Esophagus squamous epithelium (tissue), 5 donors: ENCODE data around the gene SLF2. TPM values are rescaled to one million over a fixed set of nuclear protein-coding genes. Genes with fewer than 3 reads are reported as not detected.
"Not testable (repeated sequence)": the region's sequence is repeated elsewhere in the genome, so short reads cannot be mapped to it uniquely, and the experiment has no call there.

Experiments
- DNase-seq: peaks from one replicate; lab custom pipeline; 2025; lab: John Stamatoyannopoulos, UW
- H3K27ac ChIP-seq, 4 donors: fragments of 200-600 bp; sonication (generic); one replicate each; pipeline ENCODE4 v1.5.1; 2016 to 2019; ENCODE audit warnings: mild to moderate bottlenecking in 1 of 4
- H3K27me3 ChIP-seq, 4 donors: fragments of 200-600 bp; sonication (generic); 1 replicate in 3 of 4; 2 replicates in 1 of 4; pipeline versions ENCODE4 v1.5.1 to v1.6.0; 2017 to 2021; ENCODE audit warnings: antibody characterized with exemption in 1 of 4
- H3K36me3 ChIP-seq, 3 donors: fragments of 200-600 bp; sonication (generic); one replicate each; pipeline ENCODE4 v1.5.1; 2016 to 2019
- H3K4me1 ChIP-seq, 3 donors: fragments of 200-600 bp; sonication (generic); one replicate each; pipeline ENCODE4 v1.5.1; 2017 to 2019
- H3K4me3 ChIP-seq, 4 donors: fragments of 200-600 bp; sonication (generic); 1 replicate in 3 of 4; 2 replicates in 1 of 4; pipeline ENCODE4 v1.5.1; 2016 to 2019; ENCODE audit warnings: mild to moderate bottlenecking in 2 of 4, moderate library complexity in 1 of 4
- H3K9me3 ChIP-seq, 3 donors: fragments of 200-600 bp; sonication (generic); one replicate each; pipeline ENCODE4 v1.5.1; 2016 to 2019
- POLR2A ChIP-seq, 4 donors: fragments of 450-650 bp; IDR thresholded peaks; one replicate each; pipeline ENCODE4 v1.6.1; 2017; ENCODE audit warnings: antibody characterized with exemption in 4 of 4, mild to moderate bottlenecking in 4 of 4, moderate library complexity in 3 of 4
- WGBS, 2 donors: methylation state at CpG; one replicate each; pipeline ENCODE4 v1.1.5; 2018; 5-methylcytosine and 5-hydroxymethylcytosine counted together
- intact Hi-C: fragments of 100-400 bp; cut with DNase I; formaldehyde crosslinking; loops from one replicate; pipeline ENCODE4 v1.15.0; 2022
- total RNA-seq, 4 donors: library from RNA; depleted of rRNA; stranded (reverse); fragments of >200 nt; gene quantifications; one replicate each; pipeline ENCODE4 v1.1.0, GENCODE V29; 2016
- TF ChIP-seq, protein P1 (sequence below), 6 experiments: fragments of 450-650 bp in 4 of 6; fragments of 200-600 bp in 2 of 6; sonication (generic) in 2 of 6; IDR thresholded peaks; one replicate each; pipeline ENCODE4 v1.5.1; 2016 to 2019; ENCODE audit warnings: antibody characterized with exemption in 6 of 6, mild to moderate bottlenecking in 4 of 6, moderate library complexity in 4 of 6
- donor health status: DM: yes; HTN: yes; CAD: no.

SLF2 gene
- total RNA-seq, 4 donors from 2014 or later = 12.1 to 24.8 (median 13.5) TPM

DNA sequence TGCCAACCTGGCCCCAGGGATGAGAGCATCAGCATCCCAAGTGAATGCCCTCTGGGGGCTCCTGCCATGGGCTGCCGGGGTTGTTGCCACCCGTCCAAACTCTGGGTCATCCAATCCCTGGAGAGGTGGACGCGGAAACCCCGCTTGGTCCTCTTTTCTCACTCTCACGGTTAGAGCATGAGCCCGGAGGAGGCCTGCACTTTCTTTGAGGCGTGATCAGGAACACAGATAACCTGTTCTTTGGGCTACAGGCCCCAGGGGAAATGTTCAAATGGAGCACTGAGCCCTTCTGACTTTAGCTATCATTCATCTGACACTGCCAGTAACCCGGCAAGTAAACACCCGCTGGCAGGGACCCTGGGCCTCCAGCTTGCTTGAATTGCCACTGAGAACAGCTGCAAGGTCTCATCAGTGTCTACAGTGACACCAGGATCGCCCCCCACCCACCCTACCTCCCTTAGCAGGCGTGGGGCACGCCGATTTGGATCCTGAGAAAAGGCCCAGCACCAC, 29.4 kb upstream of the SLF2 start:
- no peak overlapping the region for H3K27ac ChIP-seq
- no peak for DNase-seq
- H3K27me3 ChIP-seq = peaks cover 0 to 28% (median 0%) of the 10 kb centered on the region in 4 donors
- intact Hi-C loops = no loop called here
- peaks cover 0 to 22% (median 5%) of the 10 kb centered on the region in 3 donors for H3K4me1 ChIP-seq
- TF ChIP-seq, protein P1, sequence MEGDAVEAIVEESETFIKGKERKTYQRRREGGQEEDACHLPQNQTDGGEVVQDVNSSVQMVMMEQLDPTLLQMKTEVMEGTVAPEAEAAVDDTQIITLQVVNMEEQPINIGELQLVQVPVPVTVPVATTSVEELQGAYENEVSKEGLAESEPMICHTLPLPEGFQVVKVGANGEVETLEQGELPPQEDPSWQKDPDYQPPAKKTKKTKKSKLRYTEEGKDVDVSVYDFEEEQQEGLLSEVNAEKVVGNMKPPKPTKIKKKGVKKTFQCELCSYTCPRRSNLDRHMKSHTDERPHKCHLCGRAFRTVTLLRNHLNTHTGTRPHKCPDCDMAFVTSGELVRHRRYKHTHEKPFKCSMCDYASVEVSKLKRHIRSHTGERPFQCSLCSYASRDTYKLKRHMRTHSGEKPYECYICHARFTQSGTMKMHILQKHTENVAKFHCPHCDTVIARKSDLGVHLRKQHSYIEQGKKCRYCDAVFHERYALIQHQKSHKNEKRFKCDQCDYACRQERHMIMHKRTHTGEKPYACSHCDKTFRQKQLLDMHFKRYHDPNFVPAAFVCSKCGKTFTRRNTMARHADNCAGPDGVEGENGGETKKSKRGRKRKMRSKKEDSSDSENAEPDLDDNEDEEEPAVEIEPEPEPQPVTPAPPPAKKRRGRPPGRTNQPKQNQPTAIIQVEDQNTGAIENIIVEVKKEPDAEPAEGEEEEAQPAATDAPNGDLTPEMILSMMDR (IDR thresholded peaks at IDR 0.05) = no peak
- no peak for TF ChIP-seq POLR2A (IDR thresholded peaks at IDR 0.05)
- H3K4me3 ChIP-seq = no peak overlapping the region
- no peaks in the 10 kb centered on the region for H3K36me3 ChIP-seq
- H3K9me3 ChIP-seq = no peaks in the 10 kb centered on the region
- WGBS, 2 donors = 60% methylated on average over 1 of the region's 14 CpGs; no CpG with 5 or more reads in 1 of the 2 donors

DNA sequence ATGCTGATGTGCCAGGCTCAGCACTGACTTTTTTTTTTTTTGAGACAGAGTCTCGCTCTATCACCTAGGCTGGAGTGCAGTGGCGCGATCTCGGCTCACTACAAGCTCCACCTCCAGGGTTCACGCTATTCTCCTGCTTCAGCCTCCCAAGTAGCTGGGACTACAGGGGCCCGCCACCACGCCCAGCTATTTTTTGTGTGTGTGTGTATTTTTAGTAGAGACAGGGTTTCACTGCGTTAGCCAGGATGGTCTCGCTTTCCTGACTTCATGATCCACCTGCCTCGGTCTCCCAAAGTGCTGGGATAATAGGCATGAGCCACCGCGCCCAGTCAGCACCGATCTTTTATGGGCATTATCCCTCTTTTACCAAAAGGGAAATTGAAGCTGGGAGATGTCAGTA, 27.2 kb upstream of the SLF2 start:
- intact Hi-C loops, DNase-seq, H3K4me3 ChIP-seq, H3K36me3 ChIP-seq, H3K27ac ChIP-seq, H3K9me3 ChIP-seq: not testable (repeated sequence)
- Histone ChIP-seq H3K27me3 (peaks cover 0 to 21% (median 0%) of the 10 kb centered on the region in 4 donors), H3K4me1 (peaks cover 0 to 25% (median 5%) of the 10 kb centered on the region in 3 donors)
- 90 to 99% methylated on average over 9 to 13 of the region's 13 CpGs for WGBS, 2 donors

DNA sequence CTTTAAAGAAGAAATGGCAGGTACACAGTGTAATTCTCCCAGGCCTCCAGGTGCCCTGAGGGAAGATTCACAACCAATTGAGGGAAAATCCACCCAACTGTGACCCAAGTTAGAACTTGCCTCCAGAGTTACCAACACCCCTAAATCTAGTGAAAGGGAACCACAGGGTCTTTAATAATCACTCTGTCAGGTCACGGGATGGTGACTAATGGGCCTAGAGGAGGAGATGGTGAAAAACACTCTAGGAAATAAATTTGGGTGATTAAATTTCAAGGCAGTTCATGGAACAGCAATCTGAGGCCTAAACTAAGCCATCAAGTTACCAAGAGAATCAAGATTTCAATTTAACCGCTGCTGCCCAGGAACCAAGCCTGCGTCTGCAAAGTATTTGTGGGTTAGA, 26.7 kb upstream of the SLF2 start:
- 70 to 91% methylated on average over 3 of the region's 3 CpGs for WGBS, 2 donors
- TF ChIP-seq POLR2A (IDR thresholded peaks at IDR 0.05) = no peak
- TF ChIP-seq, protein P1 (IDR thresholded peaks at IDR 0.05) = no peak
- no peaks in the 10 kb centered on the region for H3K36me3 ChIP-seq

DNA sequence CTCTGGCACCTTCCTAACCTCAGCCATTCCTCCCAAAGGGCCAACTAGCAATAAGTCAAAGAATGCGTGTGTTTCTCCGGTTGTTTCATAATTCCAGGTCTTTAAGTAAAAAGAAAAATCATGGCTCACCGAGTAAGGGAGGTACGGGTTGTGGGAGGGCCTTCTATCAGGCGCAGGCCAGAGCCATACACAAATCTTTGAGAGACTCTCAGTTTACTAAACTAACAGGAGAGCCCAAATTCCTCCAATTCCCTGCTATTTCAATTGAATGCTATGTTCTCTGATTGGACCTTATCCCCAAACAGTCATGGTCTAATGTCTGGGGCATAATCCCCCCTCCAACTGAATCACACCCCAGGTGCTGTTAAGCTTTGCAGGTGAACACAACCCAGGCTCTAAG, 26.2 kb upstream of the SLF2 start:
- Histone ChIP-seq H3K36me3 (no peaks in the 10 kb centered on the region), H3K9me3 (no peaks in the 10 kb centered on the region), H3K27me3 (peaks cover 0 to 27% (median 0%) of the 10 kb centered on the region in 4 donors), H3K4me1 (peaks cover 0 to 29% (median 5%) of the 10 kb centered on the region in 3 donors), H3K4me3 (no peak overlapping the region), H3K27ac (peak overlapping the region in 1 of 4 donors; percentile 28)
- no peak for DNase-seq
- no peak for TF ChIP-seq POLR2A (IDR thresholded peaks at IDR 0.05)
- TF ChIP-seq, protein P1 (IDR thresholded peaks at IDR 0.05) = no peak
- intact Hi-C loops = no loop called here
- whole genome bisulfite sequencing, 2 donors = 86 to 91% methylated on average over 5 of the region's 5 CpGs

More for the DNA sequence above, 26.7 kb upstream of the SLF2 start:
- no peaks in the 10 kb centered on the region for H3K9me3 ChIP-seq
- DNase-seq = no peak
- H3K4me1 ChIP-seq = peaks cover 0 to 29% (median 5%) of the 10 kb centered on the region in 3 donors
- intact Hi-C loops = no loop called here
- no peak overlapping the region for H3K27ac ChIP-seq
- no peak overlapping the region for H3K4me3 ChIP-seq
- H3K27me3 ChIP-seq = peaks cover 0 to 22% (median 0%) of the 10 kb centered on the region in 4 donors

DNA sequence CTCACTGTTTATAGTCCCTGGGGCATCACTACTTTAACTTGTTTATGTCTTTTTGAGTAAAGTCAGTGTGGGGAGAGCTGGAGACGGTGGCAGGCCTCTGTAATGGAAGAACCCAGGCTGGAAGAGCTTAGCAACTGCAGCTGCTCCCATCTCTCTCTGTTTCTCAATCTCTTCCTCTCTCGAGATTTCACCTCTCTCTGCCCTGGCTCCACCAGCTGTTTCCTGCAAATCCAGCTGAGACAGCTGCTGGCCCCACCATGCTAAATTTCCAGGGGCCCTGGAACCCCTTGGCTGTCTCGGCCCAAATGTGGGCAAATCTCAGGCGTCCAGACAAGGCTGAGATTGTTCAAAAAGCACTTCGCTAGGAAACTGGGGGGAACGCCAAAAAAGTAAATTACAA, 25.8 kb upstream of the SLF2 start:
- intact Hi-C loops = no loop called here
- 44 to 54% methylated on average over 4 to 5 of the region's 6 CpGs for WGBS, 2 donors
- H3K27ac ChIP-seq = peak overlapping the region in 1 of 4 donors; percentile 28
- peaks cover 0 to 25% (median 4%) of the 10 kb centered on the region in 3 donors for H3K4me1 ChIP-seq
- peaks cover 0 to 28% (median 0%) of the 10 kb centered on the region in 4 donors for H3K27me3 ChIP-seq
- H3K4me3 ChIP-seq = no peak overlapping the region
- no peaks in the 10 kb centered on the region for H3K9me3 ChIP-seq
- no peak for DNase-seq
- TF ChIP-seq, protein P1 (IDR thresholded peaks at IDR 0.05) = no peak
- TF ChIP-seq POLR2A (IDR thresholded peaks at IDR 0.05) = no peak
- no peaks in the 10 kb centered on the region for H3K36me3 ChIP-seq
